GM23338 (cell line): ENCODE results near the gene HTR6. TPM values are rescaled to one million over a fixed set of nuclear protein-coding genes. Genes with fewer than 3 reads are reported as not detected.

Experiments
- ATAC-seq: fragments of 200-7000 bp; cut with Tn5 transposase; 3 replicates; pipeline ENCODE4 v1.9.1; 2020
- DNase-seq: peaks from one replicate; pipeline ENCODE4 v3.0.0-alpha.2; 2015; ENCODE audit warnings: low spot score
- H2AFZ ChIP-seq: fragments of 200-600 bp; sonication (generic); 2 replicates; pipeline ENCODE4 v1.8.0; 2016; ENCODE audit warnings: antibody characterized with exemption, mild to moderate bottlenecking, moderate library complexity
- H3F3A ChIP-seq: fragments of 200-600 bp; sonication (generic); replicated peaks from 2 replicates; pipeline ENCODE4 v1.8.0; 2017; ENCODE audit warnings: antibody characterized with exemption, mixed run types, low read depth
- H3K27ac ChIP-seq: fragments of 200-600 bp; sonication (generic); 2 replicates; pipeline ENCODE4 v1.6.1; 2016; ENCODE audit warnings: low read depth
- H3K27me3 ChIP-seq: fragments of 200-600 bp; sonication (generic); 2 replicates; pipeline ENCODE4 v1.8.0; 2016; ENCODE audit warnings: mild to moderate bottlenecking, mixed run types, moderate library complexity; ENCODE audit not compliant: insufficient read depth
- H3K36me3 ChIP-seq: fragments of 200-600 bp; sonication (generic); 2 replicates; pipeline ENCODE4 v1.8.0; 2016; ENCODE audit warnings: mild to moderate bottlenecking; ENCODE audit not compliant: insufficient read depth
- H3K4me1 ChIP-seq: fragments of 200-600 bp; sonication (generic); 2 replicates; pipeline ENCODE4 v1.8.0; 2016; ENCODE audit warnings: mild to moderate bottlenecking, moderate library complexity; ENCODE audit not compliant: insufficient read depth
- H3K4me2 ChIP-seq: fragments of 200-600 bp; sonication (generic); 2 replicates; pipeline ENCODE4 v1.7.1; 2017; ENCODE audit warnings: mixed run types
- H3K4me3 ChIP-seq: fragments of 200-600 bp; sonication (generic); 2 replicates; pipeline ENCODE4 v1.6.1; 2016; ENCODE audit warnings: mixed run types
- H3K79me2 ChIP-seq: fragments of 200-600 bp; sonication (generic); replicated peaks from 2 replicates; pipeline ENCODE4 v1.8.0; 2017; ENCODE audit warnings: mild to moderate bottlenecking; ENCODE audit not compliant: insufficient read depth
- H3K9me2 ChIP-seq: fragments of 200-600 bp; sonication (generic); 2 replicates; pipeline ENCODE4 v1.8.0; 2017; ENCODE audit not compliant: insufficient read depth
- H4K20me1 ChIP-seq: fragments of 200-600 bp; sonication (generic); replicated peaks from 2 replicates; pipeline ENCODE4 v1.8.0; 2017; ENCODE audit warnings: mild to moderate bottlenecking; ENCODE audit not compliant: insufficient read depth
- H3K27ac Mint-ChIP-seq: 2 replicates; pipeline ENCODE4 v1.8.0; 2020; ENCODE audit warnings: inconsistent platforms, mild to moderate bottlenecking, moderate library complexity, mixed read lengths
- H3K27me3 Mint-ChIP-seq: 3 replicates; pipeline ENCODE4 v1.8.0; 2022; ENCODE audit warnings: low read depth, mild to moderate bottlenecking, moderate library complexity, mixed read lengths, inconsistent platforms; ENCODE audit not compliant: insufficient read depth, poor library complexity
- H3K36me3 Mint-ChIP-seq: 3 replicates; pipeline ENCODE4 v1.8.0; 2021; ENCODE audit warnings: low read depth, mild to moderate bottlenecking, inconsistent platforms, moderate library complexity, mixed read lengths
- H3K4me1 Mint-ChIP-seq: 3 replicates; pipeline ENCODE4 v1.8.0; 2020; ENCODE audit warnings: mild to moderate bottlenecking, inconsistent platforms, mixed read lengths
- H3K4me3 Mint-ChIP-seq: 3 replicates; pipeline ENCODE4 v1.8.0; 2021; ENCODE audit warnings: moderate library complexity, mild to moderate bottlenecking, inconsistent platforms, mixed read lengths
- H3K9me3 Mint-ChIP-seq: 3 replicates; pipeline ENCODE4 v1.8.0; 2020; ENCODE audit warnings: moderate library complexity, mild to moderate bottlenecking, inconsistent platforms, mixed read lengths
- CREB1 ChIP-seq: fragments of 250-450 bp; sonication (Bioruptor Pico); IDR thresholded peaks from 2 replicates; pipeline ENCODE4 v1.5.0; 2020; ENCODE audit warnings: low read depth, mild to moderate bottlenecking, moderate library complexity
- EZH2 ChIP-seq: fragments of 200-600 bp; sonication (generic); IDR thresholded peaks from one replicate; pipeline ENCODE4 v1.8.0; 2017; ENCODE audit warnings: antibody characterized with exemption, mild to moderate bottlenecking, low read depth; ENCODE audit not compliant: unreplicated experiment
- EZH2phosphoT487 ChIP-seq: fragments of 200-600 bp; sonication (generic); IDR thresholded peaks from one replicate; pipeline ENCODE4 v1.8.1; 2018; ENCODE audit warnings: antibody characterized with exemption; ENCODE audit not compliant: unreplicated experiment
- JUNB ChIP-seq: IDR thresholded peaks from one replicate; pipeline ENCODE4 v1.6.1; 2016; ENCODE audit warnings: antibody characterized with exemption; ENCODE audit not compliant: unreplicated experiment
- NANOG ChIP-seq: IDR thresholded peaks from 2 replicates; pipeline ENCODE4 v1.6.1; 2016; ENCODE audit warnings: antibody characterized with exemption, borderline replicate concordance
- POLR2AphosphoS5 ChIP-seq: IDR thresholded peaks from 2 replicates; pipeline ENCODE4 v1.6.1; 2016; ENCODE audit warnings: antibody characterized with exemption, low read depth
- STAT1 ChIP-seq: IDR thresholded peaks from one replicate; pipeline ENCODE4 v1.6.1; 2016; ENCODE audit warnings: antibody characterized with exemption; ENCODE audit not compliant: unreplicated experiment
- ZNF114 ChIP-seq: fragments of 250-450 bp; sonication (Bioruptor Pico); IDR thresholded peaks from 2 replicates; pipeline ENCODE4 v1.5.0; 2020; ENCODE audit warnings: mild to moderate bottlenecking, moderate library complexity
- ZNF331 ChIP-seq: fragments of 250-450 bp; sonication (Bioruptor Pico); IDR thresholded peaks from 2 replicates; pipeline ENCODE4 v1.5.0; 2020; ENCODE audit warnings: low read depth, mild to moderate bottlenecking, moderate library complexity
- polyA plus RNA-seq: library from polyadenylated mRNA; unstranded; fragments of >200 nt; fragmentation: Nextera tagmentation; extraction: Ambion mirVana; gene quantifications from 2 replicates; pipeline ENCODE4 v1.2.1, GENCODE V29; 2016
- total RNA-seq: library from RNA; depleted of rRNA; stranded (reverse); fragments of >200 nt; shearing (Covaris generic); gene quantifications from 2 replicates; pipeline ENCODE4 v1.2.3, GENCODE V29; 2014
- TF ChIP-seq, protein P1 (sequence below): IDR thresholded peaks from 2 replicates; pipeline ENCODE4 v1.6.1; 2016; ENCODE audit warnings: antibody characterized with exemption
- TF ChIP-seq, protein P2 (sequence below): fragments of 250-450 bp; sonication (Bioruptor Pico); IDR thresholded peaks from 2 replicates; pipeline ENCODE4 v1.5.0; 2020; ENCODE audit warnings: mild to moderate bottlenecking, moderate library complexity
- TF ChIP-seq, protein P3 (sequence below), 2 experiments: fragments of 200-600 bp in 1 of 2; sonication (generic) in 1 of 2; conservative IDR thresholded peaks; 2 replicates each; pipeline versions ENCODE4 v1.5.1 to v1.6.1; 2016 to 2017; ENCODE audit warnings: antibody characterized with exemption in 2 of 2, low read depth in 2 of 2, mild to moderate bottlenecking in 2 of 2, moderate library complexity in 1 of 2
- TF ChIP-seq, protein P4 (sequence below): IDR thresholded peaks from one replicate; pipeline ENCODE4 v1.6.1; 2018; ENCODE audit warnings: antibody characterized with exemption; ENCODE audit not compliant: unreplicated experiment

The HTR6 gene
- total and polyA plus RNA-seq, 2 experiments from 2014 or later = 0.26 to 0.66 TPM

DNA sequence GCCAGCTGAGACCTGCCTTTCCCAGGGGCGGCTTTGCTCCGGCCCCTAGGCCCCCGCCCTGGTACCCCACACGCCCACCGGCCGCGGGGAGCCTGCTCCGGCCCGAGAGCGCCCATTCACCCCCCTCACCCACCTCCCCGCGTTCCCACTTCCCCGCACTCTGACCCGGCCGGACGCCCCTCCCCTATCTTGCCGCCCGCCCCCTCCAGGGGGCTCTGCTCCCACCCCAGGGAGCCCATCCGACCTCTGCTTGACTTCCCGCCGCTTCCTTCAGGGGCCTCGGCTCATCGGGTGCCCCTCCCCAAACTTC, 466 bp downstream of the HTR6 start:
- Histone ChIP-seq H4K20me1 (no peaks in the 10 kb centered on the region), H2AFZ (peak overlapping the region; percentile 96), H3K9me2 (no peaks in the 10 kb centered on the region), H3K36me3 (no peaks in the 10 kb centered on the region), H3K27me3 (peaks cover 56% of the 10 kb centered on the region), H3K79me2 (no peaks in the 10 kb centered on the region), H3K4me1 (no peaks in the 10 kb centered on the region), H3F3A (0 out of 2 replicates have a peak, but pooled peaks cover 6% of the 10 kb centered on the region), H3K27ac (no peak overlapping the region), H3K4me2 (peak overlapping the region; percentile 83), H3K4me3 (peak overlapping the region; percentile 63)
- Mint-ChIP-seq H3K27me3 (peaks cover 52% of the 10 kb centered on the region), H3K27ac (no peak overlapping the region), H3K4me1 (peaks cover 7% of the 10 kb centered on the region; the same call in 2 of the 3 replicates), H3K36me3 (peaks cover 5% of the 10 kb centered on the region; the same call in 1 of the 3 replicates), H3K9me3 (no peaks in the 10 kb centered on the region; the same call in 2 of the 3 replicates), H3K4me3 (peak overlapping the region; percentile 74)
- ATAC-seq (peak; percentile 12), DNase-seq (no peak)
- no peak for TF ChIP-seq POLR2AphosphoS5
- no peak for TF ChIP-seq STAT1
- TF ChIP-seq, protein P1, sequence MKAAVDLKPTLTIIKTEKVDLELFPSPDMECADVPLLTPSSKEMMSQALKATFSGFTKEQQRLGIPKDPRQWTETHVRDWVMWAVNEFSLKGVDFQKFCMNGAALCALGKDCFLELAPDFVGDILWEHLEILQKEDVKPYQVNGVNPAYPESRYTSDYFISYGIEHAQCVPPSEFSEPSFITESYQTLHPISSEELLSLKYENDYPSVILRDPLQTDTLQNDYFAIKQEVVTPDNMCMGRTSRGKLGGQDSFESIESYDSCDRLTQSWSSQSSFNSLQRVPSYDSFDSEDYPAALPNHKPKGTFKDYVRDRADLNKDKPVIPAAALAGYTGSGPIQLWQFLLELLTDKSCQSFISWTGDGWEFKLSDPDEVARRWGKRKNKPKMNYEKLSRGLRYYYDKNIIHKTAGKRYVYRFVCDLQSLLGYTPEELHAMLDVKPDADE = no peak
- no peak for TF ChIP-seq EZH2
- no peak for TF ChIP-seq ZNF114 (CRISPR knock-in tag)
- no peak for TF ChIP-seq ZNF331 (CRISPR knock-in tag)
- no peak for TF ChIP-seq NANOG
- TF ChIP-seq JUNB = no peak
- TF ChIP-seq EZH2phosphoT487 = no peak
- TF ChIP-seq, protein P2, sequence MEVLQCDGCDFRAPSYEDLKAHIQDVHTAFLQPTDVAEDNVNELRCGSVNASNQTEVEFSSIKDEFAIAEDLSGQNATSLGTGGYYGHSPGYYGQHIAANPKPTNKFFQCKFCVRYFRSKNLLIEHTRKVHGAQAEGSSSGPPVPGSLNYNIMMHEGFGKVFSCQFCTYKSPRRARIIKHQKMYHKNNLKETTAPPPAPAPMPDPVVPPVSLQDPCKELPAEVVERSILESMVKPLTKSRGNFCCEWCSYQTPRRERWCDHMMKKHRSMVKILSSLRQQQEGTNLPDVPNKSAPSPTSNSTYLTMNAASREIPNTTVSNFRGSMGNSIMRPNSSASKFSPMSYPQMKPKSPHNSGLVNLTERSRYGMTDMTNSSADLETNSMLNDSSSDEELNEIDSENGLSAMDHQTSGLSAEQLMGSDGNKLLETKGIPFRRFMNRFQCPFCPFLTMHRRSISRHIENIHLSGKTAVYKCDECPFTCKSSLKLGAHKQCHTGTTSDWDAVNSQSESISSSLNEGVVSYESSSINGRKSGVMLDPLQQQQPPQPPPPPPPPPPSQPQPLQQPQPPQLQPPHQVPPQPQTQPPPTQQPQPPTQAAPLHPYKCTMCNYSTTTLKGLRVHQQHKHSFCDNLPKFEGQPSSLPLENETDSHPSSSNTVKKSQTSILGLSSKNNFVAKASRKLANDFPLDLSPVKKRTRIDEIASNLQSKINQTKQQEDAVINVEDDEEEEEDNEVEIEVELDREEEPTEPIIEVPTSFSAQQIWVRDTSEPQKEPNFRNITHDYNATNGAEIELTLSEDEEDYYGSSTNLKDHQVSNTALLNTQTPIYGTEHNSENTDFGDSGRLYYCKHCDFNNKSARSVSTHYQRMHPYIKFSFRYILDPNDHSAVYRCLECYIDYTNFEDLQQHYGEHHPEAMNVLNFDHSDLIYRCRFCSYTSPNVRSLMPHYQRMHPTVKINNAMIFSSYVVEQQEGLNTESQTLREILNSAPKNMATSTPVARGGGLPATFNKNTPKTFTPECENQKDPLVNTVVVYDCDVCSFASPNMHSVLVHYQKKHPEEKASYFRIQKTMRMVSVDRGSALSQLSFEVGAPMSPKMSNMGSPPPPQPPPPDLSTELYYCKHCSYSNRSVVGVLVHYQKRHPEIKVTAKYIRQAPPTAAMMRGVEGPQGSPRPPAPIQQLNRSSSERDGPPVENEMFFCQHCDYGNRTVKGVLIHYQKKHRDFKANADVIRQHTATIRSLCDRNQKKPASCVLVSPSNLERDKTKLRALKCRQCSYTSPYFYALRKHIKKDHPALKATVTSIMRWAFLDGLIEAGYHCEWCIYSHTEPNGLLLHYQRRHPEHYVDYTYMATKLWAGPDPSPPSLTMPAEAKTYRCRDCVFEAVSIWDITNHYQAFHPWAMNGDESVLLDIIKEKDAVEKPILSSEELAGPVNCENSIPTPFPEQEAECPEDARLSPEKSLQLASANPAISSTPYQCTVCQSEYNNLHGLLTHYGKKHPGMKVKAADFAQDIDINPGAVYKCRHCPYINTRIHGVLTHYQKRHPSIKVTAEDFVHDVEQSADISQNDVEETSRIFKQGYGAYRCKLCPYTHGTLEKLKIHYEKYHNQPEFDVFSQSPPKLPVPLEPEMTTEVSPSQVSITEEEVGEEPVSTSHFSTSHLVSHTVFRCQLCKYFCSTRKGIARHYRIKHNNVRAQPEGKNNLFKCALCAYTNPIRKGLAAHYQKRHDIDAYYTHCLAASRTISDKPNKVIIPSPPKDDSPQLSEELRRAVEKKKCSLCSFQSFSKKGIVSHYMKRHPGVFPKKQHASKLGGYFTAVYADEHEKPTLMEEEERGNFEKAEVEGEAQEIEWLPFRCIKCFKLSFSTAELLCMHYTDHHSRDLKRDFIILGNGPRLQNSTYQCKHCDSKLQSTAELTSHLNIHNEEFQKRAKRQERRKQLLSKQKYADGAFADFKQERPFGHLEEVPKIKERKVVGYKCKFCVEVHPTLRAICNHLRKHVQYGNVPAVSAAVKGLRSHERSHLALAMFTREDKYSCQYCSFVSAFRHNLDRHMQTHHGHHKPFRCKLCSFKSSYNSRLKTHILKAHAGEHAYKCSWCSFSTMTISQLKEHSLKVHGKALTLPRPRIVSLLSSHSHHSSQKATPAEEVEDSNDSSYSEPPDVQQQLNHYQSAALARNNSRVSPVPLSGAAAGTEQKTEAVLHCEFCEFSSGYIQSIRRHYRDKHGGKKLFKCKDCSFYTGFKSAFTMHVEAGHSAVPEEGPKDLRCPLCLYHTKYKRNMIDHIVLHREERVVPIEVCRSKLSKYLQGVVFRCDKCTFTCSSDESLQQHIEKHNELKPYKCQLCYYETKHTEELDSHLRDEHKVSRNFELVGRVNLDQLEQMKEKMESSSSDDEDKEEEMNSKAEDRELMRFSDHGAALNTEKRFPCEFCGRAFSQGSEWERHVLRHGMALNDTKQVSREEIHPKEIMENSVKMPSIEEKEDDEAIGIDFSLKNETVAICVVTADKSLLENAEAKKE (CRISPR knock-in tag) = no peak
- TF ChIP-seq, protein P3, sequence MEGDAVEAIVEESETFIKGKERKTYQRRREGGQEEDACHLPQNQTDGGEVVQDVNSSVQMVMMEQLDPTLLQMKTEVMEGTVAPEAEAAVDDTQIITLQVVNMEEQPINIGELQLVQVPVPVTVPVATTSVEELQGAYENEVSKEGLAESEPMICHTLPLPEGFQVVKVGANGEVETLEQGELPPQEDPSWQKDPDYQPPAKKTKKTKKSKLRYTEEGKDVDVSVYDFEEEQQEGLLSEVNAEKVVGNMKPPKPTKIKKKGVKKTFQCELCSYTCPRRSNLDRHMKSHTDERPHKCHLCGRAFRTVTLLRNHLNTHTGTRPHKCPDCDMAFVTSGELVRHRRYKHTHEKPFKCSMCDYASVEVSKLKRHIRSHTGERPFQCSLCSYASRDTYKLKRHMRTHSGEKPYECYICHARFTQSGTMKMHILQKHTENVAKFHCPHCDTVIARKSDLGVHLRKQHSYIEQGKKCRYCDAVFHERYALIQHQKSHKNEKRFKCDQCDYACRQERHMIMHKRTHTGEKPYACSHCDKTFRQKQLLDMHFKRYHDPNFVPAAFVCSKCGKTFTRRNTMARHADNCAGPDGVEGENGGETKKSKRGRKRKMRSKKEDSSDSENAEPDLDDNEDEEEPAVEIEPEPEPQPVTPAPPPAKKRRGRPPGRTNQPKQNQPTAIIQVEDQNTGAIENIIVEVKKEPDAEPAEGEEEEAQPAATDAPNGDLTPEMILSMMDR (conservative IDR thresholded peaks at IDR 0.05; ENCODE audit: low read depth in 2 of 2) = no peak
- TF ChIP-seq, protein P4, sequence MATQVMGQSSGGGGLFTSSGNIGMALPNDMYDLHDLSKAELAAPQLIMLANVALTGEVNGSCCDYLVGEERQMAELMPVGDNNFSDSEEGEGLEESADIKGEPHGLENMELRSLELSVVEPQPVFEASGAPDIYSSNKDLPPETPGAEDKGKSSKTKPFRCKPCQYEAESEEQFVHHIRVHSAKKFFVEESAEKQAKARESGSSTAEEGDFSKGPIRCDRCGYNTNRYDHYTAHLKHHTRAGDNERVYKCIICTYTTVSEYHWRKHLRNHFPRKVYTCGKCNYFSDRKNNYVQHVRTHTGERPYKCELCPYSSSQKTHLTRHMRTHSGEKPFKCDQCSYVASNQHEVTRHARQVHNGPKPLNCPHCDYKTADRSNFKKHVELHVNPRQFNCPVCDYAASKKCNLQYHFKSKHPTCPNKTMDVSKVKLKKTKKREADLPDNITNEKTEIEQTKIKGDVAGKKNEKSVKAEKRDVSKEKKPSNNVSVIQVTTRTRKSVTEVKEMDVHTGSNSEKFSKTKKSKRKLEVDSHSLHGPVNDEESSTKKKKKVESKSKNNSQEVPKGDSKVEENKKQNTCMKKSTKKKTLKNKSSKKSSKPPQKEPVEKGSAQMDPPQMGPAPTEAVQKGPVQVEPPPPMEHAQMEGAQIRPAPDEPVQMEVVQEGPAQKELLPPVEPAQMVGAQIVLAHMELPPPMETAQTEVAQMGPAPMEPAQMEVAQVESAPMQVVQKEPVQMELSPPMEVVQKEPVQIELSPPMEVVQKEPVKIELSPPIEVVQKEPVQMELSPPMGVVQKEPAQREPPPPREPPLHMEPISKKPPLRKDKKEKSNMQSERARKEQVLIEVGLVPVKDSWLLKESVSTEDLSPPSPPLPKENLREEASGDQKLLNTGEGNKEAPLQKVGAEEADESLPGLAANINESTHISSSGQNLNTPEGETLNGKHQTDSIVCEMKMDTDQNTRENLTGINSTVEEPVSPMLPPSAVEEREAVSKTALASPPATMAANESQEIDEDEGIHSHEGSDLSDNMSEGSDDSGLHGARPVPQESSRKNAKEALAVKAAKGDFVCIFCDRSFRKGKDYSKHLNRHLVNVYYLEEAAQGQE = no peak
- no peak for TF ChIP-seq CREB1
